Neural cell (in vitro differentiated cells): ENCODE results near the gene MNS1. TPM values are rescaled to one million over a fixed set of nuclear protein-coding genes. Genes with fewer than 3 reads are reported as not detected.
A peak's percentile ranks its signal among the peaks of the same experiment; 100 is the strongest.

ENCODE experiments used
- H2AFZ ChIP-seq: fragments of 200-600, 300-800 bp; sonication (generic), shearing (Covaris generic); 2 replicates; pipeline ENCODE4 v1.6.0; 2014; ENCODE audit warnings: low read depth, mild to moderate bottlenecking, antibody characterized with exemption, low read length, moderate library complexity
- H3F3A ChIP-seq: fragments of 200-600 bp; shearing (Covaris generic); 2 replicates; pipeline ENCODE4 v1.6.1; 2016; ENCODE audit warnings: mild to moderate bottlenecking, moderate library complexity, mixed read lengths, antibody characterized with exemption, low read length; ENCODE audit not compliant: insufficient read depth, poor library complexity, severe bottlenecking
- H3K27ac ChIP-seq: fragments of 200-600, 300-800 bp; sonication (generic), shearing (Covaris generic); 2 replicates; pipeline ENCODE4 v1.5.1; 2014; ENCODE audit warnings: mild to moderate bottlenecking, low read length, moderate library complexity
- H3K27me3 ChIP-seq: fragments of 300-800, 200-600 bp; sonication (generic), shearing (Covaris generic); 2 replicates; pipeline ENCODE4 v1.6.0; 2014; ENCODE audit warnings: mild to moderate bottlenecking, low read depth, low read length, moderate library complexity; ENCODE audit not compliant: insufficient read depth
- H3K36me3 ChIP-seq: fragments of 300-800, 200-600 bp; sonication (generic), shearing (Covaris generic); 2 replicates; pipeline ENCODE4 v1.5.1; 2014; ENCODE audit warnings: mild to moderate bottlenecking, antibody characterized with exemption, low read length, moderate library complexity; ENCODE audit not compliant: insufficient read depth
- H3K4me2 ChIP-seq: fragments of 300-800, 200-600 bp; sonication (generic), shearing (Covaris generic); 2 replicates; pipeline ENCODE4 v1.6.0; 2014; ENCODE audit warnings: mild to moderate bottlenecking, low read length
- H3K4me3 ChIP-seq: fragments of 300-800, 200-600 bp; sonication (generic), shearing (Covaris generic); 2 replicates; pipeline ENCODE4 v1.5.1; 2014; ENCODE audit warnings: mild to moderate bottlenecking, low read length, moderate library complexity
- H3K79me2 ChIP-seq: fragments of 200-600 bp; shearing (Covaris generic); replicated peaks from 2 replicates; pipeline ENCODE4 v1.6.0; 2014; ENCODE audit warnings: mild to moderate bottlenecking, low read length, moderate library complexity; ENCODE audit not compliant: insufficient read depth
- H3K9ac ChIP-seq: fragments of 300-800, 200-600 bp; sonication (generic), shearing (Covaris generic); 2 replicates; pipeline ENCODE4 v1.6.1; 2016; ENCODE audit warnings: mild to moderate bottlenecking, low read length, mixed read lengths
- H3K9me2 ChIP-seq: fragments of 200-600 bp; shearing (Covaris generic); 2 replicates; pipeline ENCODE4 v1.6.1; 2016; ENCODE audit warnings: mild to moderate bottlenecking, low read length, mixed read lengths; ENCODE audit not compliant: insufficient read depth
- H3K9me3 ChIP-seq: fragments of 200-600, 300-800 bp; sonication (generic), shearing (Covaris generic); 2 replicates; pipeline ENCODE4 v1.6.1; 2016; ENCODE audit warnings: mild to moderate bottlenecking, mixed run types, low read length, moderate library complexity, mixed read lengths
- H4K20me1 ChIP-seq: fragments of 200-600 bp; shearing (Covaris generic); 2 replicates; pipeline ENCODE4 v1.6.1; 2016; ENCODE audit warnings: mild to moderate bottlenecking, mixed run types; ENCODE audit not compliant: insufficient read depth
- EP300 ChIP-seq: fragments of 450-650 bp; conservative IDR thresholded peaks from 2 replicates; pipeline ENCODE4 v1.6.1; 2014; ENCODE audit warnings: antibody characterized with exemption, mild to moderate bottlenecking, moderate library complexity; ENCODE audit not compliant: poor library complexity, severe bottlenecking
- EZH2 ChIP-seq: fragments of 200-600, 300-800 bp; shearing (Covaris generic), sonication (generic); IDR thresholded peaks from 2 replicates; pipeline ENCODE4 v1.6.1; 2014; ENCODE audit warnings: antibody characterized with exemption, low read length, borderline replicate concordance, mild to moderate bottlenecking; ENCODE audit not compliant: insufficient read depth, poor library complexity, severe bottlenecking
- MXI1 ChIP-seq: fragments of 450-650 bp; conservative IDR thresholded peaks from 2 replicates; pipeline ENCODE4 v1.6.1; 2014; ENCODE audit warnings: antibody characterized with exemption, mild to moderate bottlenecking; ENCODE audit not compliant: poor library complexity, severe bottlenecking
- POLR2AphosphoS5 ChIP-seq: IDR thresholded peaks from 2 replicates; pipeline ENCODE4 v1.6.1; 2012
- RAD21 ChIP-seq: fragments of 450-650 bp; conservative IDR thresholded peaks from 2 replicates; pipeline ENCODE4 v1.6.1; 2014; ENCODE audit warnings: antibody characterized with exemption, mild to moderate bottlenecking, moderate library complexity
- SMC3 ChIP-seq: fragments of 450-650 bp; conservative IDR thresholded peaks from 2 replicates; pipeline ENCODE4 v1.6.1; 2014; ENCODE audit warnings: antibody characterized with exemption, mild to moderate bottlenecking, moderate library complexity; ENCODE audit not compliant: poor library complexity
- TAF1 ChIP-seq: IDR thresholded peaks from 2 replicates; pipeline ENCODE4 v1.6.1; 2012; ENCODE audit warnings: low read depth
- polyA plus RNA-seq: library from polyadenylated mRNA; depleted of rRNA; stranded (reverse); fragments of >200 nt; gene quantifications from 2 replicates; pipeline ENCODE4 v1.2.3, GENCODE V29; 2014
- TF ChIP-seq, protein P1 (sequence below): fragments of 450-650 bp; IDR thresholded peaks from 2 replicates; pipeline ENCODE4 v1.5.1; 2014; ENCODE audit warnings: antibody characterized with exemption, mild to moderate bottlenecking, moderate library complexity; ENCODE audit not compliant: poor library complexity, severe bottlenecking
- TF ChIP-seq, protein P2 (sequence below): IDR thresholded peaks from 2 replicates; pipeline ENCODE4 v1.6.1; 2012; ENCODE audit warnings: borderline replicate concordance

Gene MNS1
- polyA plus RNA-seq, 1 donor from 2014 or later: not detected

DNA sequence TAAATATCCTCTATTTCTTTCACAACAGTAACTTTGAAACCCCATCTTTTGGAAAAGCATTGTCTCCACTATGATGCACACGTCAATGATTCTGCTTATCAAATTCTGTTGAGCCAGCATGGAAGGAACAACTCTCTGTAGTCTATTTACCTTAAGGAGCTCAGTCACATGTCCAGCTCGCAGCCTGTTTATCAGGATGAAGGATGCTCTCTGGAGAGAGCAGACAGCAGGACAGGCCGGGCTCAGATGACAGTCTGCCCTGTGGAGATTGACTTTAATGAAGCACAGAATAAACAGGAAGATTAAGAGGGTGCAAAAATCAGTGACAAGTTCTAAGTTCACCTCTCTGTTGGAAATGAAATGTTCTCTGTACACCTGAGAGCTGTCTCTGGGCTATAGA, 30.6 kb upstream of the MNS1 start:
- Histone ChIP-seq H3K27me3 (no peaks in the 10 kb centered on the region), H3K9ac (no peak overlapping the region), H3K36me3 (no peaks in the 10 kb centered on the region), H3F3A (no peaks in the 10 kb centered on the region), H2AFZ (no peak overlapping the region), H3K27ac (no peak overlapping the region), H3K4me3 (no peak overlapping the region), H4K20me1 (no peaks in the 10 kb centered on the region), H3K4me2 (no peak overlapping the region), H3K9me3 (no peaks in the 10 kb centered on the region), H3K9me2 (no peaks in the 10 kb centered on the region), H3K79me2 (no peaks in the 10 kb centered on the region)
- no peak for TF ChIP-seq TAF1
- peak; percentile 10 for TF ChIP-seq EP300

DNA sequence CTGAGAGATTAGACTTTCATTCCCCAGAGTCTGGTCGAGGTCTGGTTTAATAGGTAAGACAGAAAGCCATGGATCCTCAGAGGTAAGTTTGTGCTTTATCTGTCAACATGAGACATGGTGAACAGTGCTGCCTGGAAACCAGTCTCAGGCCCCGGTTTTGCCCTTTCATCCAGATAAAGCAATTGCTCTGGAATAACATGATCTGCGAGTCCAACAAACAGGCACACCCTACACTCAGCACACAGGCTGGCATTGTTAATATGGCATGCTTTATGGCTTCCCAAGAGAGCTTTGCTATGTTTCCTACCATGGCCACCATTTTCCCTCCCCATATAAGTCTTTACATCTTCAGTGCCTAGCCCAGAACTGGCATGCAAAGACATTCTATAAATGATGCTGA, 30.1 kb upstream of the MNS1 start:
- Histone ChIP-seq H3K9me3 (no peaks in the 10 kb centered on the region), H4K20me1 (no peaks in the 10 kb centered on the region), H3K4me2 (no peak overlapping the region), H3K9ac (no peak overlapping the region), H3K4me3 (no peak overlapping the region), H3F3A (no peaks in the 10 kb centered on the region), H3K36me3 (no peaks in the 10 kb centered on the region), H3K27ac (no peak overlapping the region), H2AFZ (no peak overlapping the region), H3K79me2 (no peaks in the 10 kb centered on the region), H3K27me3 (no peaks in the 10 kb centered on the region), H3K9me2 (no peaks in the 10 kb centered on the region)
- TF ChIP-seq EZH2 (no peak), POLR2AphosphoS5 (no peak), MXI1 (no peak), SMC3 (no peak), EP300 (no peak), RAD21 (no peak), TAF1 (no peak)
- TF ChIP-seq, protein P1, sequence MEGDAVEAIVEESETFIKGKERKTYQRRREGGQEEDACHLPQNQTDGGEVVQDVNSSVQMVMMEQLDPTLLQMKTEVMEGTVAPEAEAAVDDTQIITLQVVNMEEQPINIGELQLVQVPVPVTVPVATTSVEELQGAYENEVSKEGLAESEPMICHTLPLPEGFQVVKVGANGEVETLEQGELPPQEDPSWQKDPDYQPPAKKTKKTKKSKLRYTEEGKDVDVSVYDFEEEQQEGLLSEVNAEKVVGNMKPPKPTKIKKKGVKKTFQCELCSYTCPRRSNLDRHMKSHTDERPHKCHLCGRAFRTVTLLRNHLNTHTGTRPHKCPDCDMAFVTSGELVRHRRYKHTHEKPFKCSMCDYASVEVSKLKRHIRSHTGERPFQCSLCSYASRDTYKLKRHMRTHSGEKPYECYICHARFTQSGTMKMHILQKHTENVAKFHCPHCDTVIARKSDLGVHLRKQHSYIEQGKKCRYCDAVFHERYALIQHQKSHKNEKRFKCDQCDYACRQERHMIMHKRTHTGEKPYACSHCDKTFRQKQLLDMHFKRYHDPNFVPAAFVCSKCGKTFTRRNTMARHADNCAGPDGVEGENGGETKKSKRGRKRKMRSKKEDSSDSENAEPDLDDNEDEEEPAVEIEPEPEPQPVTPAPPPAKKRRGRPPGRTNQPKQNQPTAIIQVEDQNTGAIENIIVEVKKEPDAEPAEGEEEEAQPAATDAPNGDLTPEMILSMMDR: no peak
- TF ChIP-seq, protein P2, sequence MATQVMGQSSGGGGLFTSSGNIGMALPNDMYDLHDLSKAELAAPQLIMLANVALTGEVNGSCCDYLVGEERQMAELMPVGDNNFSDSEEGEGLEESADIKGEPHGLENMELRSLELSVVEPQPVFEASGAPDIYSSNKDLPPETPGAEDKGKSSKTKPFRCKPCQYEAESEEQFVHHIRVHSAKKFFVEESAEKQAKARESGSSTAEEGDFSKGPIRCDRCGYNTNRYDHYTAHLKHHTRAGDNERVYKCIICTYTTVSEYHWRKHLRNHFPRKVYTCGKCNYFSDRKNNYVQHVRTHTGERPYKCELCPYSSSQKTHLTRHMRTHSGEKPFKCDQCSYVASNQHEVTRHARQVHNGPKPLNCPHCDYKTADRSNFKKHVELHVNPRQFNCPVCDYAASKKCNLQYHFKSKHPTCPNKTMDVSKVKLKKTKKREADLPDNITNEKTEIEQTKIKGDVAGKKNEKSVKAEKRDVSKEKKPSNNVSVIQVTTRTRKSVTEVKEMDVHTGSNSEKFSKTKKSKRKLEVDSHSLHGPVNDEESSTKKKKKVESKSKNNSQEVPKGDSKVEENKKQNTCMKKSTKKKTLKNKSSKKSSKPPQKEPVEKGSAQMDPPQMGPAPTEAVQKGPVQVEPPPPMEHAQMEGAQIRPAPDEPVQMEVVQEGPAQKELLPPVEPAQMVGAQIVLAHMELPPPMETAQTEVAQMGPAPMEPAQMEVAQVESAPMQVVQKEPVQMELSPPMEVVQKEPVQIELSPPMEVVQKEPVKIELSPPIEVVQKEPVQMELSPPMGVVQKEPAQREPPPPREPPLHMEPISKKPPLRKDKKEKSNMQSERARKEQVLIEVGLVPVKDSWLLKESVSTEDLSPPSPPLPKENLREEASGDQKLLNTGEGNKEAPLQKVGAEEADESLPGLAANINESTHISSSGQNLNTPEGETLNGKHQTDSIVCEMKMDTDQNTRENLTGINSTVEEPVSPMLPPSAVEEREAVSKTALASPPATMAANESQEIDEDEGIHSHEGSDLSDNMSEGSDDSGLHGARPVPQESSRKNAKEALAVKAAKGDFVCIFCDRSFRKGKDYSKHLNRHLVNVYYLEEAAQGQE: no peak
